Keratinocyte (primary cell): ENCODE data around the gene MISP. TPM values are rescaled to one million over a fixed set of nuclear protein-coding genes. Genes with fewer than 3 reads are reported as not detected.

ENCODE experiments used
- DNase-seq: peaks from one replicate; pipeline ENCODE4 v3.0.0-alpha.2; 2011; ENCODE audit warnings: low read depth, missing footprints, low spot score
- FAIRE-seq: peaks from 2 replicates; lab custom pipeline; 2011; peaks lifted over from hg19 to GRCh38; lab: Jason Lieb, UNC
- H2AFZ ChIP-seq: 2 replicates; pipeline ENCODE4 v1.6.0; 2012; ENCODE audit warnings: low read length, control low read depth, inconsistent platforms; ENCODE audit not compliant: control insufficient read depth
- H3K27ac ChIP-seq: 2 replicates; pipeline ENCODE4 v1.5.1; 2011; ENCODE audit warnings: low read length; ENCODE audit not compliant: control insufficient read depth, insufficient read depth
- H3K27me3 ChIP-seq: 3 replicates; pipeline ENCODE4 v1.6.0; 2011; ENCODE audit warnings: low read length; ENCODE audit not compliant: control insufficient read depth, insufficient read depth; ENCODE audit errors: extremely low read depth
- H3K36me3 ChIP-seq, 2 experiments: 2 replicates in 1 of 2; 3 replicates in 1 of 2; pipeline ENCODE4 v1.5.1; 2011; ENCODE audit warnings: low read length in 2 of 2, mild to moderate bottlenecking in 1 of 2; ENCODE audit not compliant: control insufficient read depth in 2 of 2, insufficient read depth in 2 of 2; ENCODE audit errors: extremely low read depth in 1 of 2
- H3K4me1 ChIP-seq: 3 replicates; pipeline ENCODE4 v1.5.1; 2011; ENCODE audit warnings: low read length; ENCODE audit not compliant: control insufficient read depth, insufficient read depth; ENCODE audit errors: extremely low read depth
- H3K4me2 ChIP-seq: 3 replicates; pipeline ENCODE4 v1.6.0; 2011; ENCODE audit warnings: low read depth, low read length; ENCODE audit not compliant: control insufficient read depth, insufficient read depth; ENCODE audit errors: extremely low read depth
- H3K4me3 ChIP-seq, 3 experiments: fragments of 200-600 bp in 1 of 3; sonication (generic) in 1 of 3; 2 replicates in 2 of 3; 3 replicates in 1 of 3; pipeline ENCODE4 v1.5.1; 2011 to 2016; ENCODE audit warnings: low read length in 3 of 3, mild to moderate bottlenecking in 3 of 3, control low read depth in 2 of 3, inconsistent platforms in 1 of 3, low read depth in 1 of 3, mixed read lengths in 1 of 3, mixed run types in 1 of 3, moderate library complexity in 1 of 3; ENCODE audit not compliant: control insufficient read depth in 2 of 3, insufficient read depth in 2 of 3; ENCODE audit errors: extremely low read depth in 1 of 3
- H3K79me2 ChIP-seq: 2 replicates; pipeline ENCODE4 v1.6.0; 2012; ENCODE audit warnings: low read length; ENCODE audit not compliant: control insufficient read depth, insufficient read depth
- H3K9ac ChIP-seq: 3 replicates; pipeline ENCODE4 v1.6.0; 2011; ENCODE audit warnings: low read length; ENCODE audit not compliant: control insufficient read depth, insufficient read depth; ENCODE audit errors: extremely low read depth
- H3K9me1 ChIP-seq: 3 replicates; pipeline ENCODE4 v1.6.0; 2011; ENCODE audit warnings: low read length; ENCODE audit not compliant: control insufficient read depth, insufficient read depth; ENCODE audit errors: extremely low read depth
- H3K9me3 ChIP-seq: 2 replicates; pipeline ENCODE4 v1.5.1; 2012; ENCODE audit warnings: low read depth, low read length; ENCODE audit not compliant: control insufficient read depth
- H4K20me1 ChIP-seq: 3 replicates; pipeline ENCODE4 v1.6.0; 2011; ENCODE audit warnings: low read length; ENCODE audit not compliant: control insufficient read depth, insufficient read depth; ENCODE audit errors: extremely low read depth
- EZH2 ChIP-seq: IDR thresholded peaks from one replicate; pipeline ENCODE4 v1.6.1; 2012; ENCODE audit warnings: inconsistent platforms, mild to moderate bottlenecking, low read length, moderate library complexity
- dilution Hi-C: fragments of 300-500 bp; cut with MboI; formaldehyde crosslinking; loops from one replicate; pipeline ENCODE4 v1.7.0; 2020; ENCODE audit warnings: low sequenced_read_pairs; ENCODE audit not compliant: extremely low pct_ligation_motif_present
- polyA plus RNA-seq, 5 experiments: library from polyadenylated mRNA; depleted of rRNA in 3 of 5; stranded (reverse) in 3 of 5; stranded (forward) in 1 of 5; unstranded in 1 of 5; fragments of >200 nt; gene quantifications; 1 replicate in 1 of 5; 2 replicates in 3 of 5; 3 replicates in 1 of 5; pipeline versions ENCODE4 v1.2.1 to v1.2.3, GENCODE V29; 2011 to 2012; ENCODE audit warnings: missing spikeins in 2 of 5, low read depth in 1 of 5, low replicate concordance in 1 of 5
- small RNA-seq, 3 experiments: library from RNA; depleted of rRNA; stranded (forward); fragments of <200 nt; gene quantifications; one replicate each; pipeline ENCODE3, GENCODE V24; 2012; ENCODE audit warnings: low read depth in 3 of 3, low replicate concordance in 1 of 3; ENCODE audit not compliant: insufficient read length in 3 of 3
- TF ChIP-seq, protein P1 (sequence below), 3 experiments: IDR thresholded peaks in 1 of 3; conservative IDR thresholded peaks in 1 of 3; optimal IDR thresholded peaks in 1 of 3; 2 replicates in 2 of 3; 3 replicates in 1 of 3; pipeline versions ENCODE3 to v1.5.1; 2011; ENCODE audit warnings: low read length in 3 of 3, mild to moderate bottlenecking in 3 of 3, moderate library complexity in 2 of 3, control low read depth in 1 of 3, inconsistent platforms in 1 of 3; ENCODE audit not compliant: insufficient read depth in 2 of 3; ENCODE audit errors: extremely low read depth in 1 of 3

Gene MISP
- polyA plus RNA-seq, 1 donor (not counting 4 experiments of a cell fraction or from before 2014, with no cell fraction given) = 17.5 TPM

DNA sequence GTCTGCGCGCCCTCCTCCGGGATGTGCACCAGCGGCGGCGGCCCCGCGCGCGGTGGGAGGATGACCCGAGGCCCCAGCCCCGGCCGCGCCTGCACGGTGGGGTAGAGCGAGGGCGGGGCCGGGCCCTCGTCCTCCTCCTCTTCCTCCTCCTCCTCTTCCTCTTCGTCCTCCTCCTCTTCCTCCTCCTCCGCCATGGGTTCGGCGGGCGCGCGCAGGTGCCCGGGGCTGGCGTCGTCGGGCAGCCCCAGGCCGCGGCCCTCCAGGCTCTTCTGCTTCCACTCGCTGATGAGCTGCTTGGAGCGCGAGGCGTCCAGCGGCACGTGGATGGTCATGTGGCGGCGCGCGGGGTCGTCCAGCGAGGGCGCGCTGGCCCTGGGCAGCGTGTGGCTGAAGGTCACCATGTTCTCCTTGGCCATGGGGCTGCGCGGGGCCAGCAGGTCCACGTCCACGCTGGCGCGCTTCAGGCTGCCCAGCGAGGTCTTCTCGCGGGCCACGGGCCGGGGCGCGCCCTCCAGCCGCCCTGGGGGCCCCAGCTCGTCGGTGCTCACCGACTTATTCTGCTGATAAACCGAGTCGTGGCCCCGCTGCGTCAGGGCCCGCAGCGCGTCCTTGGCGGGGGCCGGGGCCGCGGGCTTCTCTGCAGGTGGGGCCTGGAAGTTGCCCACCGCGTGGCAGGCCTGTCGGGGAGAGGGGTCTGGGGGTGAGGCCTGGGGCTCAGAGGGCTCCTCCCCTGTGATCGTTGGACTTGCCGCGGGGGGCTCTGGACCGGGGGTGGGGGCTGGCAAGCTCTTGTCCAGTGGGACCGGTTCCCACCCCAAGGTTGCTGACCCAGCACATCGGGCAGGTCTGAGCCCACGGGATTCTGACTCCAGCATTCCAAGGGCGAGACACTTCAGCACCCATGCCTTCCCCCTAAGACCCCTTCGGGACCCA is 62.6 kb downstream of the MISP start:
- dilution Hi-C loops = no loop called here

More for the DNA sequence above, 62.6 kb downstream of the MISP start:
- H2AFZ ChIP-seq = no peak overlapping the region
- H3K4me3 ChIP-seq = no peak overlapping the region
- TF ChIP-seq, protein P1, sequence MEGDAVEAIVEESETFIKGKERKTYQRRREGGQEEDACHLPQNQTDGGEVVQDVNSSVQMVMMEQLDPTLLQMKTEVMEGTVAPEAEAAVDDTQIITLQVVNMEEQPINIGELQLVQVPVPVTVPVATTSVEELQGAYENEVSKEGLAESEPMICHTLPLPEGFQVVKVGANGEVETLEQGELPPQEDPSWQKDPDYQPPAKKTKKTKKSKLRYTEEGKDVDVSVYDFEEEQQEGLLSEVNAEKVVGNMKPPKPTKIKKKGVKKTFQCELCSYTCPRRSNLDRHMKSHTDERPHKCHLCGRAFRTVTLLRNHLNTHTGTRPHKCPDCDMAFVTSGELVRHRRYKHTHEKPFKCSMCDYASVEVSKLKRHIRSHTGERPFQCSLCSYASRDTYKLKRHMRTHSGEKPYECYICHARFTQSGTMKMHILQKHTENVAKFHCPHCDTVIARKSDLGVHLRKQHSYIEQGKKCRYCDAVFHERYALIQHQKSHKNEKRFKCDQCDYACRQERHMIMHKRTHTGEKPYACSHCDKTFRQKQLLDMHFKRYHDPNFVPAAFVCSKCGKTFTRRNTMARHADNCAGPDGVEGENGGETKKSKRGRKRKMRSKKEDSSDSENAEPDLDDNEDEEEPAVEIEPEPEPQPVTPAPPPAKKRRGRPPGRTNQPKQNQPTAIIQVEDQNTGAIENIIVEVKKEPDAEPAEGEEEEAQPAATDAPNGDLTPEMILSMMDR (optimal IDR thresholded peaks at IDR 0.05 in 1 of 3, IDR thresholded peaks at IDR 0.05 in 1 of 3, conservative IDR thresholded peaks at IDR 0.05 in 1 of 3; ENCODE audit: extremely low read depth in 1 of 3, insufficient read depth in 2 of 3, low read length in 3 of 3) = no peak
- TF ChIP-seq EZH2 = no peak
- no peak for FAIRE-seq
- no peak overlapping the region for H3K4me2 ChIP-seq
- H3K9ac ChIP-seq = no peak overlapping the region
- H3K27me3 ChIP-seq = no peaks in the 10 kb centered on the region
- H3K27ac ChIP-seq = no peak overlapping the region
- DNase-seq = no peak
- peaks cover 14 to 17% of the 10 kb centered on the region in 2 experiments for H3K36me3 ChIP-seq
- peaks cover 7% of the 10 kb centered on the region for H3K79me2 ChIP-seq
- H3K9me1 ChIP-seq = no peaks in the 10 kb centered on the region
- H3K9me3 ChIP-seq = no peaks in the 10 kb centered on the region
- H3K4me1 ChIP-seq = no peaks in the 10 kb centered on the region
- peaks cover 16% of the 10 kb centered on the region for H4K20me1 ChIP-seq

Small RNA genes lying within 50 kb of the gene (small RNA-seq; reads per million reads assigned to genes)
- gene MIR3187 = 0 reads per million in 3 experiments

Other genes with a start within 250 kb of the MISP start
- gene TPGS1, start 243.6 kb upstream of the MISP start, polyA plus RNA-seq = 1.4 to 3.3 TPM (median 1.9 TPM) in 3 replicates
- gene CDC34, start 219.4 kb upstream of the MISP start, polyA plus RNA-seq = 47.5 to 72.0 TPM (median 48.6 TPM) in 3 replicates
- gene GZMM, start 207.1 kb upstream of the MISP start, polyA plus RNA-seq = not detected in 3 replicates
- 388 to 552 TPM (median 537 TPM) in 3 replicates for gene BSG, start 178.5 kb upstream of the MISP start, polyA plus RNA-seq
- gene HCN2, start 161.2 kb upstream of the MISP start, polyA plus RNA-seq = 0.13 to 0.56 TPM (median 0.26 TPM) in 3 replicates
- gene POLRMT, start 117.6 kb upstream of the MISP start, polyA plus RNA-seq = 20.9 to 53.6 TPM (median 33.3 TPM) in 3 replicates
- gene FGF22, start 111.2 kb upstream of the MISP start, polyA plus RNA-seq = 0.05 TPM in 1 of 3 replicates, not detected in the others
- 8.2 to 30.0 TPM (median 14.8 TPM) in 3 replicates for gene RNF126, start 87.9 kb upstream of the MISP start, polyA plus RNA-seq
- 54.4 to 105 TPM (median 66.0 TPM) in 3 replicates for gene FSTL3, start 74.7 kb upstream of the MISP start, polyA plus RNA-seq
- gene PRSS57, start 55.7 kb upstream of the MISP start, polyA plus RNA-seq = not detected in 3 replicates
- gene PALM, start 42.2 kb upstream of the MISP start, polyA plus RNA-seq = 0.09 to 0.46 TPM in 2 of 3 replicates, not detected in the other
- gene PTBP1, start 46.3 kb downstream of the MISP start, polyA plus RNA-seq = 117 to 180 TPM (median 130 TPM) in 3 replicates
- gene PLPPR3, start 70.8 kb downstream of the MISP start, polyA plus RNA-seq = 0.02 to 0.08 TPM in 2 of 3 replicates, not detected in the other
- gene AZU1, start 76.7 kb downstream of the MISP start, polyA plus RNA-seq = not detected in 3 replicates
- not detected in 3 replicates for gene PRTN3, start 89.9 kb downstream of the MISP start, polyA plus RNA-seq
- not detected in 3 replicates for gene ELANE, start 101.2 kb downstream of the MISP start, polyA plus RNA-seq
- gene CFD, start 108.6 kb downstream of the MISP start, polyA plus RNA-seq = 0.37 to 1.6 TPM (median 0.47 TPM) in 3 replicates
- gene MED16, start 142.1 kb downstream of the MISP start, polyA plus RNA-seq = 9.7 to 20.3 TPM (median 12.0 TPM) in 3 replicates
- gene RNU6-9, start 142.4 kb downstream of the MISP start, polyA plus RNA-seq = not detected in 3 replicates
- 33.5 to 48.0 TPM (median 47.9 TPM) in 3 replicates for gene R3HDM4, start 162.1 kb downstream of the MISP start, polyA plus RNA-seq
- gene KISS1R, start 166.2 kb downstream of the MISP start, polyA plus RNA-seq = not detected in 3 replicates
- gene ARID3A, start 174.9 kb downstream of the MISP start, polyA plus RNA-seq = 2.6 to 3.4 TPM (median 3.1 TPM) in 3 replicates
- gene WDR18, start 233.2 kb downstream of the MISP start, polyA plus RNA-seq = 26.3 to 48.7 TPM (median 38.3 TPM) in 3 replicates
- 0.20 to 1.9 TPM (median 0.84 TPM) in 3 replicates for gene GRIN3B, start 249.3 kb downstream of the MISP start, polyA plus RNA-seq